Natural killer cell (primary cell): Measurements from ENCODE around the gene SPSB3. TPM values are rescaled to one million over a fixed set of nuclear protein-coding genes. Genes with fewer than 3 reads are reported as not detected.

Source experiments
- ATAC-seq, 3 donors: fragments of 150-1000 bp in 2 of 3; fragments of 200-7000 bp in 1 of 3; cut with Tn5 transposase; 1 replicate in 1 of 3; 2 replicates in 2 of 3; pipeline ENCODE4 v1.10.0; 2021; ENCODE audit warnings: mild to moderate bottlenecking in 2 of 3, moderate library complexity in 2 of 3
- DNase-seq, 2 donors: peaks; one replicate each; pipeline versions ENCODE4 v3.0.0 to v3.0.0-alpha.2; 2013 to 2021; ENCODE audit warnings: mixed read lengths in 1 of 2
- H3K27ac ChIP-seq: one replicate; pipeline ENCODE4 v1.5.1; 2013; ENCODE audit warnings: mild to moderate bottlenecking, low read length
- H3K27me3 ChIP-seq: one replicate; pipeline ENCODE4 v1.6.1; 2013; ENCODE audit warnings: low read length; ENCODE audit not compliant: control insufficient read depth, insufficient read depth
- H3K36me3 ChIP-seq: one replicate; pipeline ENCODE4 v1.6.1; 2013; ENCODE audit warnings: low read length; ENCODE audit not compliant: control insufficient read depth, insufficient read depth
- H3K4me1 ChIP-seq: one replicate; pipeline ENCODE4 v1.6.1; 2013; ENCODE audit warnings: low read length; ENCODE audit not compliant: control insufficient read depth, insufficient read depth
- H3K4me3 ChIP-seq: one replicate; pipeline ENCODE4 v1.5.1; 2013; ENCODE audit warnings: low read length
- H3K9me3 ChIP-seq: one replicate; pipeline ENCODE4 v1.6.1; 2013; ENCODE audit warnings: low read length; ENCODE audit not compliant: control insufficient read depth, insufficient read depth
- H3K27ac Mint-ChIP-seq, 2 donors: one replicate each; pipeline ENCODE4 v1.8.0; 2022; ENCODE audit warnings: mild to moderate bottlenecking in 2 of 2, mixed read lengths in 2 of 2, moderate library complexity in 1 of 2
- H3K27me3 Mint-ChIP-seq, 2 donors: one replicate each; pipeline ENCODE4 v1.8.0; 2022; ENCODE audit warnings: low read depth in 2 of 2, mixed read lengths in 2 of 2
- H3K36me3 Mint-ChIP-seq: one replicate; pipeline ENCODE4 v1.8.0; 2022; ENCODE audit warnings: mixed read lengths
- H3K4me1 Mint-ChIP-seq, 2 donors: one replicate each; pipeline ENCODE4 v1.8.0; 2022; ENCODE audit warnings: mixed read lengths in 2 of 2
- H3K4me3 Mint-ChIP-seq: one replicate; pipeline ENCODE4 v1.8.0; 2022; ENCODE audit warnings: mild to moderate bottlenecking, moderate library complexity, mixed read lengths
- H3K9me3 Mint-ChIP-seq, 2 donors: one replicate each; pipeline ENCODE4 v1.8.0; 2022; ENCODE audit warnings: mixed read lengths in 2 of 2
- WGBS: methylation state at CpG from one replicate; pipeline ENCODE4 v1.1.7; 2013; ENCODE audit warnings: missing lambda C conversion rate; ENCODE audit not compliant: insufficient coverage; 5-methylcytosine and 5-hydroxymethylcytosine counted together
- intact Hi-C: fragments of 100-400 bp; cut with micrococcal nuclease; formaldehyde crosslinking; loops from one replicate; pipeline ENCODE4 v1.14.2; 2022
- total RNA-seq, 4 donors: library from RNA; stranded (reverse); fragments of 120-200 nt in 1 of 4; gene quantifications; one replicate each; pipeline versions ENCODE4 v1.2.3 to v1.2.4, GENCODE V29; 2013 to 2022
- TF ChIP-seq, protein P1 (sequence below): fragments of 200-600 bp; IDR thresholded peaks from one replicate; pipeline ENCODE4 v1.8.0; 2022; ENCODE audit warnings: antibody characterized with exemption

The SPSB3 gene
- total RNA-seq, 3 donors from 2014 or later (not counting 1 experiment from before 2014, with no cell fraction given): 100 to 122 (median 110) TPM

DNA sequence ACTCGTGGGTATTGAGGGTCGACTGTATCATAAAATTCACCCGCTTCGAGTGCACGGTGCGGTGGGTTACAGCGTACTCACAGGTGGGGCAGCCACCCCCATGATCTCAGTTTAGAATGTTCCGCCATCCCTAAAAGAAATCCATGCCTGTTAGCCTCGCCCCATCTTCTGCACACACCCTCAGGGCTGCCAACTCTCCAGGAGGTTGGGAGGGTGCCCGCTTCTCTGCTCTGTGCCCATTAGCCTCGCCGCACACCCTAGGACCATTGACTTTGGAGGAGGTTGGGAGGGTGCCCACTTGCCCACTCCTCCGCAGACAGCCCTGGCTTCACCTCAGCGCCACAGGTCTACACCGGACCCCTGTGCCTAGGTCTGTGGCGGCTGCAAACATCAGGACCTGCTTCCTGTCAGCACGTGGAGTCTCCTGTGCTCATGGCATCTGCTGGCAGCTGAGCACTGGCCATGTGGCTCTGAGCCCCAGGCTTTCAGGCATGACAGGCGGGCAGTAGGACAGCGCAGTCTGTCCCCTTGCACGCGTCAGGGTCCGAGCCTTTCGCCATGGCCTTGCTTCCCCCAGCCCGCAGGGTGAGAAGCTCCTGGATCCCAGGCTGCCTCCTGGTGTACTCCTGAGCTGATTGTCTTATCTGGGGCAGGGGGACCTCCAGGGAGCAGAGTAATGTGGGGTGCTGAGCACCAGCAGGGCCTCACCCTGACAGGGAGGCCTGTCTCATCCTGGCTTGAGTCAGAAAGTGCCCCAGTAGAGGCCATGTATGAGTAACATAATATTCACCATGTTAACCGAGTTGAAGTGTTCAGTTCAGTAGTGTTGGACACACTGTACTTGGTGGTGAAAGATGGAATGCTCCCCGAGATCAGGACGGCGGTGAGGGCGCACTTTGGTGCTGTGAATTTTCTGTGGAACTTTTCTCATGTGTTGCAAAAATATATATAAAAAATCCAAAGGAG lies 32.9 kb downstream of the SPSB3 start:
- H3K36me3 ChIP-seq: peaks cover 60% of the 10 kb centered on the region
- intact Hi-C loops: no loop called here
- Mint-ChIP-seq H3K4me3 (no peak overlapping the region), H3K9me3 (no peaks in the 10 kb centered on the region), H3K27me3 (no peaks in the 10 kb centered on the region), H3K4me1 (peaks cover 6% of the 10 kb centered on the region in 2 donors), H3K36me3 (peaks cover 5% of the 10 kb centered on the region), H3K27ac (no peak overlapping the region)
- TF ChIP-seq, protein P1, sequence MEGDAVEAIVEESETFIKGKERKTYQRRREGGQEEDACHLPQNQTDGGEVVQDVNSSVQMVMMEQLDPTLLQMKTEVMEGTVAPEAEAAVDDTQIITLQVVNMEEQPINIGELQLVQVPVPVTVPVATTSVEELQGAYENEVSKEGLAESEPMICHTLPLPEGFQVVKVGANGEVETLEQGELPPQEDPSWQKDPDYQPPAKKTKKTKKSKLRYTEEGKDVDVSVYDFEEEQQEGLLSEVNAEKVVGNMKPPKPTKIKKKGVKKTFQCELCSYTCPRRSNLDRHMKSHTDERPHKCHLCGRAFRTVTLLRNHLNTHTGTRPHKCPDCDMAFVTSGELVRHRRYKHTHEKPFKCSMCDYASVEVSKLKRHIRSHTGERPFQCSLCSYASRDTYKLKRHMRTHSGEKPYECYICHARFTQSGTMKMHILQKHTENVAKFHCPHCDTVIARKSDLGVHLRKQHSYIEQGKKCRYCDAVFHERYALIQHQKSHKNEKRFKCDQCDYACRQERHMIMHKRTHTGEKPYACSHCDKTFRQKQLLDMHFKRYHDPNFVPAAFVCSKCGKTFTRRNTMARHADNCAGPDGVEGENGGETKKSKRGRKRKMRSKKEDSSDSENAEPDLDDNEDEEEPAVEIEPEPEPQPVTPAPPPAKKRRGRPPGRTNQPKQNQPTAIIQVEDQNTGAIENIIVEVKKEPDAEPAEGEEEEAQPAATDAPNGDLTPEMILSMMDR: no peak
- ATAC-seq: no peak
- H3K4me3 ChIP-seq: no peak overlapping the region
- no peaks in the 10 kb centered on the region for H3K27me3 ChIP-seq
- no peak overlapping the region for H3K27ac ChIP-seq
- no peak for DNase-seq
- WGBS: 98% methylated on average over 25 of the region's 29 CpGs
- H3K9me3 ChIP-seq: no peaks in the 10 kb centered on the region
- H3K4me1 ChIP-seq: no peaks in the 10 kb centered on the region

DNA sequence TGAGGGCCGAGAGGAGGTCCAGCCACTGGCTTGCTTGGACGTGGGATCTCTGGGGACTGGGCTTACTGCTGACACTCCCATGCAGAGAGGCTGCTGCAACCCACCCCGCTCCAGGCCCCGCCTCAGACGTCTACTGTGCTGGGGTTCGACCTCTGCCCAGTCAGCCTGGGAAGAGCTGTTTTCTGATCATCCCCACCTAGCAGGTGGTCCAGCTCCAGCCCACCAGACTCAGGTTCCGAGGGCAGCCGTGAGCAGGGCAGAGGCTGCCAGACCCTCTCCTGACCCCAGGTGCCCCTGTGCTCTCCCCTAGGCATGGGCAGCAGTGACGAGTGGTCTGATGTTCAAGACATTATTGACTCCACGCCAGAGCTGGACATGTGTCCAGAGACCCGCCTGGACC lies 34.4 kb downstream of the SPSB3 start:
- WGBS: 96% methylated on average over 11 of the region's 11 CpGs
- H3K4me3 ChIP-seq: no peak overlapping the region
- peaks cover 62% of the 10 kb centered on the region for H3K36me3 ChIP-seq
- DNase-seq (no peak), ATAC-seq (no peak)
- H3K9me3 Mint-ChIP-seq: no peaks in the 10 kb centered on the region
- H3K4me1 Mint-ChIP-seq: peaks cover 7% of the 10 kb centered on the region in 2 donors
- H3K4me3 Mint-ChIP-seq: no peak overlapping the region
- no peaks in the 10 kb centered on the region for H3K27me3 ChIP-seq
- TF ChIP-seq, protein P1: no peak
- no peak overlapping the region for H3K27ac ChIP-seq
- no peaks in the 10 kb centered on the region for H3K9me3 ChIP-seq
- H3K27ac Mint-ChIP-seq: no peak overlapping the region
- intact Hi-C loops: no loop called here
- no peaks in the 10 kb centered on the region for H3K4me1 ChIP-seq
- peaks cover 5% of the 10 kb centered on the region for H3K36me3 Mint-ChIP-seq
- no peaks in the 10 kb centered on the region for H3K27me3 Mint-ChIP-seq

DNA sequence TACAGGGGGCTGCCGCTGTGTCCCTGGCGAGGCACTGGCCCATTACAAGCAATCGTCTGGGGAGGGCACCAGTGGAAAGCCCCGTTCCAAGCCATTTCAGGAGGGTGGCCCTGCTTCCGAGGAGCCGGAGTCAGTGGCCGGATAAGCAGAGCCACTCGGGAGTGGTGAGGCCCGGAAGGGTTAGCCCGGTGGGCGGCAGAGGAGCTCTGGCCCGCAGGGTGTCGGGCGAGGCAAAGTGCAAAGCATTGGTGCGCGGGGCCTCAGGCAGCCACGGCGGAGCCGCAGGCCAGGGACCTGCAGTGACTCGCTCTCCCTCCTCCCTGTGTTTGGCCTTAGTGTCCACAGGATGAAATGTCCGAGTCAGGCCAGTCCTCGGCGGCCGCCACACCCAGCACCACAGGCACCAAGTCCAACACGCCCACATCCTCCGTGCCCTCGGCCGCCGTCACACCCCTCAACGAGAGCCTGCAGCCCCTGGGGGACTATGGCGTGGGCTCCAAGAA lies 35.6 kb downstream of the SPSB3 start:
- H3K36me3 Mint-ChIP-seq: peaks cover 5% of the 10 kb centered on the region
- no peak overlapping the region for H3K4me3 Mint-ChIP-seq
- Histone ChIP-seq H3K27me3 (no peaks in the 10 kb centered on the region), H3K9me3 (no peaks in the 10 kb centered on the region), H3K36me3 (peaks cover 57% of the 10 kb centered on the region), H3K4me1 (no peaks in the 10 kb centered on the region), H3K27ac (no peak overlapping the region), H3K4me3 (no peak overlapping the region)
- H3K9me3 Mint-ChIP-seq: no peaks in the 10 kb centered on the region
- DNase-seq (no peak), ATAC-seq (no peak)
- intact Hi-C loops: no loop called here
- TF ChIP-seq, protein P1: no peak
- 97% methylated on average over 31 of the region's 31 CpGs for WGBS
- H3K4me1 Mint-ChIP-seq: peaks cover 7% of the 10 kb centered on the region in 2 donors
- H3K27ac Mint-ChIP-seq: no peak overlapping the region
- H3K27me3 Mint-ChIP-seq: no peaks in the 10 kb centered on the region
